ENCODE results near the gene MLPH. TPM values are rescaled to one million over a fixed set of nuclear protein-coding genes. Genes with fewer than 3 reads are reported as not detected.

MLPH gene
- total RNA-seq, 1 donor from 2014 or later, result 394 TPM

GRCh38 chr2:237551071-237551574 lies 64.1 kb downstream of the MLPH start:
- no peak for TF ChIP-seq CTCF (IDR thresholded peaks at IDR 0.05)
- intact Hi-C loops (cut with DNase I), result no loop called here
- Histone ChIP-seq H3K27ac (no peak overlapping the region), H3K4me3 (no peak overlapping the region), H3K9me3 (peaks cover 8% of the 10 kb centered on the region), H3K36me3 (peaks cover 90% of the 10 kb centered on the region), H3K4me1 (peaks cover 11% of the 10 kb centered on the region), H3K27me3 (ENCODE audit: low read depth) (no peaks in the 10 kb centered on the region)
- DNase-seq (no peak), ATAC-seq (peak in 1 of 2 donors; percentile 4)

- H3K4me3 ChIP-seq, result no peak overlapping the region
- intact Hi-C loops (cut with DNase I), result no loop called here
- peaks cover 8% of the 10 kb centered on the region for H3K4me1 ChIP-seq
- no peaks in the 10 kb centered on the region for H3K27me3 ChIP-seq (ENCODE audit: low read depth)
- H3K9me3 ChIP-seq, result peaks cover 8% of the 10 kb centered on the region
- DNase-seq (no peak), ATAC-seq (no peak)
- peaks cover 81% of the 10 kb centered on the region for H3K36me3 ChIP-seq
- no peak for TF ChIP-seq CTCF (IDR thresholded peaks at IDR 0.05)
- no peak overlapping the region for H3K27ac ChIP-seq
Observed at GRCh38 chr2:237552908-237553307, 65.9 kb downstream of the MLPH start.

GRCh38 chr2:237553948-237554347 lies 66.9 kb downstream of the MLPH start:
- H3K4me1 ChIP-seq, result peaks cover 3% of the 10 kb centered on the region
- intact Hi-C loops (cut with DNase I), result no loop called here
- DNase-seq (no peak), ATAC-seq (no peak)
- peaks cover 73% of the 10 kb centered on the region for H3K36me3 ChIP-seq
- peaks cover 8% of the 10 kb centered on the region for H3K9me3 ChIP-seq
- no peak overlapping the region for H3K27ac ChIP-seq
- TF ChIP-seq CTCF (IDR thresholded peaks at IDR 0.05), result no peak
- no peaks in the 10 kb centered on the region for H3K27me3 ChIP-seq (ENCODE audit: low read depth)
- no peak overlapping the region for H3K4me3 ChIP-seq

GRCh38 chr2:237555560-237555959 lies 68.5 kb downstream of the MLPH start:
- Histone ChIP-seq H3K9me3 (peaks cover 8% of the 10 kb centered on the region), H3K27me3 (ENCODE audit: low read depth) (no peaks in the 10 kb centered on the region), H3K27ac (no peak overlapping the region), H3K4me3 (no peak overlapping the region), H3K36me3 (peaks cover 57% of the 10 kb centered on the region), H3K4me1 (peaks cover 12% of the 10 kb centered on the region)
- ATAC-seq, result no peak
- no peak for DNase-seq
- TF ChIP-seq CTCF (IDR thresholded peaks at IDR 0.05), result no peak
- intact Hi-C loops (cut with DNase I), result no loop called here

GRCh38 chr2:237556773-237557632 lies 70.0 kb downstream of the MLPH start:
- Histone ChIP-seq H3K27me3 (ENCODE audit: low read depth) (no peaks in the 10 kb centered on the region), H3K9me3 (peaks cover 8% of the 10 kb centered on the region), H3K4me3 (no peak overlapping the region), H3K36me3 (peaks cover 43% of the 10 kb centered on the region), H3K4me1 (peaks cover 12% of the 10 kb centered on the region), H3K27ac (no peak overlapping the region)
- intact Hi-C loops (cut with DNase I), result no loop called here
- DNase-seq (no peak), ATAC-seq (no peak)
- TF ChIP-seq CTCF (IDR thresholded peaks at IDR 0.05), result no peak

Data from lower lobe of right lung (tissue), 2 donors.